Hepatocyte (in vitro differentiated cells): ENCODE results near the gene ITSN1. TPM values are rescaled to one million over a fixed set of nuclear protein-coding genes. Genes with fewer than 3 reads are reported as not detected.
A peak's percentile ranks its signal among the peaks of the same experiment; 100 is the strongest.

Experiments used
- DNase-seq: peaks from one replicate; pipeline ENCODE4 v3.0.0-alpha.2; 2016; ENCODE audit warnings: low spot score
- H2AFZ ChIP-seq: fragments of 200-600 bp; sonication (generic); 2 replicates; pipeline ENCODE4 v1.6.0; 2016; ENCODE audit warnings: antibody characterized with exemption, mild to moderate bottlenecking
- H3K27ac ChIP-seq: fragments of 200-600 bp; sonication (generic); 2 replicates; pipeline ENCODE4 v1.5.1; 2016; ENCODE audit warnings: mild to moderate bottlenecking
- H3K27me3 ChIP-seq: fragments of 200-600 bp; sonication (generic); 2 replicates; pipeline ENCODE4 v1.6.1; 2016
- H3K36me3 ChIP-seq: fragments of 200-600 bp; sonication (generic); replicated peaks from 2 replicates; pipeline ENCODE4 v1.5.1; 2016; ENCODE audit warnings: low read depth; ENCODE audit not compliant: insufficient read depth
- H3K4me1 ChIP-seq: fragments of 200-600 bp; sonication (generic); 2 replicates; pipeline ENCODE4 v1.5.1; 2016; ENCODE audit warnings: mild to moderate bottlenecking, moderate library complexity; ENCODE audit not compliant: insufficient read depth
- H3K4me2 ChIP-seq: fragments of 200-600 bp; sonication (generic); 2 replicates; pipeline ENCODE4 v1.6.0; 2016
- H3K4me3 ChIP-seq: fragments of 200-600 bp; sonication (generic); 2 replicates; pipeline ENCODE4 v1.5.1; 2016; ENCODE audit warnings: mild to moderate bottlenecking
- H3K79me2 ChIP-seq: fragments of 200-600 bp; sonication (generic); 2 replicates; pipeline ENCODE4 v1.6.0; 2017; ENCODE audit warnings: mild to moderate bottlenecking
- H3K9me2 ChIP-seq: fragments of 200-600 bp; sonication (generic); replicated peaks from 2 replicates; pipeline ENCODE4 v1.6.0; 2017; ENCODE audit warnings: mild to moderate bottlenecking; ENCODE audit not compliant: insufficient read depth
- H3K9me3 ChIP-seq: fragments of 200-600 bp; sonication (generic); 2 replicates; pipeline ENCODE4 v1.5.1; 2016; ENCODE audit warnings: low read depth, mild to moderate bottlenecking
- H4K20me1 ChIP-seq: fragments of 200-600 bp; sonication (generic); 2 replicates; pipeline ENCODE4 v1.6.0; 2016; ENCODE audit warnings: mild to moderate bottlenecking; ENCODE audit not compliant: insufficient read depth, poor library complexity, severe bottlenecking
- EZH2 ChIP-seq: fragments of 200-600 bp; sonication (generic); IDR thresholded peaks from 2 replicates; pipeline ENCODE4 v1.6.1; 2016; ENCODE audit warnings: antibody characterized with exemption, mild to moderate bottlenecking, borderline replicate concordance
- EZH2phosphoT487 ChIP-seq: fragments of 200-600 bp; sonication (generic); IDR thresholded peaks from one replicate; pipeline ENCODE4 v1.6.1; 2018; ENCODE audit warnings: antibody characterized with exemption, mild to moderate bottlenecking, low read depth, moderate library complexity; ENCODE audit not compliant: unreplicated experiment, severe bottlenecking
- WGBS: methylation state at CpG from one replicate; pipeline ENCODE4 v1.1.6; 2016; ENCODE audit warnings: low lambda C conversion rate; ENCODE audit errors: missing lambda C conversion rate; 5-methylcytosine and 5-hydroxymethylcytosine counted together
- polyA plus RNA-seq: library from polyadenylated mRNA; unstranded; fragments of >200 nt; fragmentation: Nextera tagmentation; extraction: Ambion mirVana; gene quantifications from 2 replicates; pipeline ENCODE4 v1.2.1, GENCODE V29; 2016
- total RNA-seq: library from RNA; depleted of rRNA; stranded (reverse); fragments of >200 nt; gene quantifications from 2 replicates; pipeline ENCODE4 v1.2.3, GENCODE V29; 2014
- TF ChIP-seq, protein P1 (sequence below): fragments of 200-600 bp; sonication (generic); IDR thresholded peaks from 2 replicates; pipeline ENCODE4 v1.5.1; 2016; ENCODE audit warnings: antibody characterized with exemption, mild to moderate bottlenecking; ENCODE audit not compliant: poor library complexity

ITSN1 gene
- total and polyA plus RNA-seq, 2 experiments from 2014 or later = 43.6 to 46.0 TPM

DNA sequence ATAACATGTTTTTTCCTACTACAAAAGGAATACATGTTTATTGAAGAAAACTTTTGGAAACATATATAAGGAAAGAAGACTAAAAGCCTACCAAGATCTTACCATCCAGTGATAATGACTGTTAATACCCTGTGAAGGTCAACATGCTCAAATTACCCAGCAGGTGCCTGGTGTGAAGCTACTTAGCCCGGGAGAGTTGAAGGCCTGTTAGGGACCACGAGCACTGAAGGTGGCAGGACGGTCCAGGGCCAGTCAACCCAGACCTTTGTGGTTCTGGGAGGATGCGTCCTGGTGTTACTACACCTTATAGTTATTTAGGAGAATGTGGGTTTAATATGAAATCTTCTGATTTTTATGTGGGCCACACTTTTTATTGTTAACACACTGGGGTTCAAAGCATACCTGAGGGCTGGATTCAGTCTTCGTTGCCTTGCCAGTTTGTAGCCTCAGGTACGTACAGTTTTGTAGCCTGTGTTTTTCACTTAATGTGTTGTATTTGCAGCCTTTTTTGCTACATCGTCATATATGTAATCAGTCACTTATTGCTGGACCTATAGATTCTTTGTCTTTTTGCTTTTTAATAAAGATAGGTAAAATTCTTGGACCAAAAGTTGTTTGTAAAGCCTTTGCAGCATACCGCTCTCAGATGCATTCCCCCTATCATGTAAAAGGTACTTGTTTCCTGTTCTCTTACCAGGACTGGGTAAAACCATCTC is 9.8 kb downstream of the ITSN1 start:
- peaks cover 93% of the 10 kb centered on the region for H3K79me2 ChIP-seq
- no peaks in the 10 kb centered on the region for H3K9me3 ChIP-seq
- no peak overlapping the region for H3K4me3 ChIP-seq
- H3K9me2 ChIP-seq = no peaks in the 10 kb centered on the region
- H4K20me1 ChIP-seq = peaks cover 9% of the 10 kb centered on the region
- no peaks in the 10 kb centered on the region for H3K27me3 ChIP-seq
- no peak overlapping the region for H3K4me2 ChIP-seq
- no peaks in the 10 kb centered on the region for H3K36me3 ChIP-seq
- TF ChIP-seq EZH2phosphoT487 (no peak), EZH2 (no peak)
- TF ChIP-seq, protein P1, sequence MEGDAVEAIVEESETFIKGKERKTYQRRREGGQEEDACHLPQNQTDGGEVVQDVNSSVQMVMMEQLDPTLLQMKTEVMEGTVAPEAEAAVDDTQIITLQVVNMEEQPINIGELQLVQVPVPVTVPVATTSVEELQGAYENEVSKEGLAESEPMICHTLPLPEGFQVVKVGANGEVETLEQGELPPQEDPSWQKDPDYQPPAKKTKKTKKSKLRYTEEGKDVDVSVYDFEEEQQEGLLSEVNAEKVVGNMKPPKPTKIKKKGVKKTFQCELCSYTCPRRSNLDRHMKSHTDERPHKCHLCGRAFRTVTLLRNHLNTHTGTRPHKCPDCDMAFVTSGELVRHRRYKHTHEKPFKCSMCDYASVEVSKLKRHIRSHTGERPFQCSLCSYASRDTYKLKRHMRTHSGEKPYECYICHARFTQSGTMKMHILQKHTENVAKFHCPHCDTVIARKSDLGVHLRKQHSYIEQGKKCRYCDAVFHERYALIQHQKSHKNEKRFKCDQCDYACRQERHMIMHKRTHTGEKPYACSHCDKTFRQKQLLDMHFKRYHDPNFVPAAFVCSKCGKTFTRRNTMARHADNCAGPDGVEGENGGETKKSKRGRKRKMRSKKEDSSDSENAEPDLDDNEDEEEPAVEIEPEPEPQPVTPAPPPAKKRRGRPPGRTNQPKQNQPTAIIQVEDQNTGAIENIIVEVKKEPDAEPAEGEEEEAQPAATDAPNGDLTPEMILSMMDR = no peak
- DNase-seq = no peak
- peak overlapping the region; percentile 73 for H3K27ac ChIP-seq
- H3K4me1 ChIP-seq = peaks cover 30% of the 10 kb centered on the region
- WGBS = 86% methylated on average over 8 of the region's 8 CpGs
- no peak overlapping the region for H2AFZ ChIP-seq

DNA sequence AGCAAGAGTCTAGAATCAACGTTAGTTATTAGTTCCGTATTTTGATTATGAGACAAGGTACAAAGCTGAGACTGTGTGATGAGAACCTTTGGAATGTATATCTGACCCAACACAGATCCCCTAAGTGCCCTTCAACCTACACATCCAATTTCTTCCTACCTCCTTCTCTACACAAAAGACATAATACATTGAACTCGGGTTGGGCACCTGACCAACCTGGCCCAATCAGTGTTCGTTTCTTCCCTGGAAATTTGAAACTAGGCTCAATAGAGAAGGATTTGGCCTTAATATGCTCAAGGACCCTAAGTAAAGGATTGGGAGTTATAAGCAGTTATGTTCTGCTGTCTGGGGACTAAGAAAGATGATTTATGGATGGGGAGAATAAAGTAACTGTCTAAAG is 12.1 kb downstream of the ITSN1 start:
- WGBS = 96% methylated on average over 4 of the region's 4 CpGs
- H3K9me2 ChIP-seq = no peaks in the 10 kb centered on the region
- H3K79me2 ChIP-seq = peaks cover 93% of the 10 kb centered on the region
- H4K20me1 ChIP-seq = peaks cover 3% of the 10 kb centered on the region
- H2AFZ ChIP-seq = no peak overlapping the region
- H3K4me3 ChIP-seq = no peak overlapping the region
- no peak overlapping the region for H3K4me2 ChIP-seq
- DNase-seq = no peak
- peaks cover 26% of the 10 kb centered on the region for H3K4me1 ChIP-seq
- no peaks in the 10 kb centered on the region for H3K36me3 ChIP-seq
- H3K9me3 ChIP-seq = no peaks in the 10 kb centered on the region
- H3K27me3 ChIP-seq = no peaks in the 10 kb centered on the region
- TF ChIP-seq EZH2phosphoT487 (no peak), EZH2 (no peak)
- TF ChIP-seq, protein P1 = no peak
- H3K27ac ChIP-seq = peak overlapping the region; percentile 75

DNA sequence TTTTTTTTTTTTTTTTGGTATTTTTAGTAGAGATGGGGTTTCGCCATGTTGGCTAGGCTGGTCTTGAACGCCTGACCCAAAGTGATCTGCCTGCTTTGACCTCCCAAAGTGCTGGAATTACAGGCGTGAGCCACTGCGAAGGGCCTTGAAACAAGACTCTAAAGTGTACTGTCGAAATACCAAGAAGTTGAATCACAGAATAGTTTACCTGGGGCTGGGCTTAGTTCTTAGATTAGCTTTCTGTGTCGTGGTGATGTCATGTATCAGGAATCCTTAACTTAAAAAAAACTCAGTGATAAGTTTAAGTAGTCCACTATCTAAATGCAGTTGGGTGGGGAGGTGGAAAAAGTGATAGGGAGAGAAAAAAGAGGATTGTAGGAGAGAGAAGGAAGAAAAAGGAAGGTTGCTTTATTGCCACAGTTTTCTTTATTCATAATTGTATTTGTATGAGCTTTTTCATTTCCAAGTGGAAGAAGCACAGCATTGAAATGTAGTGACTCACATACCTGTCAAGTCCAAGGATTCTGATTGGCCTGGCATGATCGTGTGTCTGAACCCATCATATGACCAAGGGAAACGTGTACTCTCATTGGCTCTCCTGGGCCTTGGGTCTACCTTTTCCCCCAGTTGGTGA is 13.4 kb downstream of the ITSN1 start:
- H3K79me2 ChIP-seq = peaks cover 92% of the 10 kb centered on the region
- peaks cover 2% of the 10 kb centered on the region for H3K9me3 ChIP-seq
- H4K20me1 ChIP-seq = no peaks in the 10 kb centered on the region
- H3K9me2 ChIP-seq = no peaks in the 10 kb centered on the region
- peak overlapping the region; percentile 75 for H3K27ac ChIP-seq
- TF ChIP-seq EZH2 = no peak
- TF ChIP-seq, protein P1 = no peak
- no peak for TF ChIP-seq EZH2phosphoT487
- WGBS = 39% methylated on average over 8 of the region's 8 CpGs
- H3K36me3 ChIP-seq = no peaks in the 10 kb centered on the region
- peak; percentile 87 for DNase-seq
- no peaks in the 10 kb centered on the region for H3K27me3 ChIP-seq
- peak overlapping the region; percentile 54 for H3K4me2 ChIP-seq
- no peak overlapping the region for H2AFZ ChIP-seq
- H3K4me1 ChIP-seq = peaks cover 19% of the 10 kb centered on the region
- no peak overlapping the region for H3K4me3 ChIP-seq
